DLD1 (cell line): Measurements from ENCODE around the gene C5.

ENCODE experiments used
- in situ Hi-C: cut with HindIII; loops from 2 replicates; pipeline ENCODE4 v1.10.0; 2017; ENCODE audit warnings: low sequenced_read_pairs

C5 gene

DNA sequence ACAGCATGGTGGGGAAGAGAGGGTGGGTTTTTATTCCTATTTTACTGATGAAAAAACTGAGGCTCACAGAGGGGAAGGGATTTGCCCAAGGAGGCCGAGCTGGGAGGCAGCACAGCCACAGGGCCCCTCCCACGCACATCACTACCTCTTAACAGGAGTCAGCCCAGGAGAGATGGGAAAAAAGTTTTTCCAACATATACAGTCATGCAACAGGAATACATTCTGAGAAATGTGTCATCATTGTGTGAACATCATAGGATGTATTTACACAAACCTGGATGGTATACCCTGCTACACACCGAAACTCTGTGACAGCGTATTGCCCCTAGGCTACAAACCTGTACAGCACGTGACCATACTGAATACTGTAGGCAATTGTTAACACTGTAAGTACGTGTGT, 135.1 kb downstream of the C5 start:
- in situ Hi-C loops = no loop called here

GRCh38 chr9:120914396-120914795, 135.7 kb downstream of the C5 start:
- in situ Hi-C loops = no loop called here

DNA sequence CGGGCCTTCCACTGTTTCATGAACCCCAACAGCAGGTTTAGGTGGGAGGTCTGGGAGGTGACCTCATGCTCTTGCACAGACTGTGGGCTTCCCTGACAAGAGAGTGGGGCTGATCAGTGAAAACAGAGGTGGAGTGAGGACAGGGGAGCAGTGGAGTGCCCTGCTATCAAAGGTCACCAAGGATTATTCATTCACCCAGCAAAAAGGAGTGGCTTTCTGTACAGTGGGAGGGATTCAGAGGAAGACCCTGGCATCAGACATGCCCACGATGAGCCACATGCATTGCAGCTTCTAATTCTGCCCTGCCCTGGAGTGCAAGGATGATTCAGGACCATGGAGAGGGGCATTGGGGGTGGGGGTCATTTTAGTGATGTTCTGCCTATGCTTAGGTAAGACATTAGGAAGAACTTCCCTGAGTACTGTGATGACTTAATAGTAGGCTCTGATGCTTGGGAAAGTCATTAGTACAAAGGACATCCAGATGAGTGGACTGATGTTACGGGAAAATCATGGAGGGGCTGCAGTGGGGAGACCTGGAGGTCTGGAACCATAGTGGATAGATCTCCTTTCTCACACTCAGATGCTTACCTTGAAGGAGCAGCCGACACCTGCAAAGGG, 136.3 kb downstream of the C5 start:
- in situ Hi-C loops = no loop called here

GRCh38 chr9:120912958-120913646, 137.0 kb downstream of the C5 start:
- in situ Hi-C loops = no loop called here

GRCh38 chr9:120911295-120911837, 138.7 kb downstream of the C5 start:
- in situ Hi-C loops = no loop called here

DNA sequence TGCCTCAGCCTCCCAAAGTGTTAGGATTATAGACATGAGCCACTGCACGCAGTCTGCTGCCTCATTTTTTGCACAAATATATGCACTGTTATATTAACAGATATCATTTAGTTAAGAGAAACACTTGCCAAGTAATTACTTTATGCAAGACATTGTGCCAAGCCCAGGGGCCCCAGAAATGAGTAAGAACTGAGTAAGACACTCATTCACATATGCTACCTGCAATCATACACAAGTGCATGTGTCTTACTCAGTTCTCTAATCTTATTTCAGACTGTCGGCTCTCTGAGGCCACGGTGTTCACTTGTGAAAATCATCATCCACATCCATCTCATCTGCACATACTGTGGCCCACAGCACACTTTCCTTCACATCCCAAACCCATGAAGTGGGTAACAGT, 139.4 kb downstream of the C5 start:
- in situ Hi-C loops = no loop called here

DNA sequence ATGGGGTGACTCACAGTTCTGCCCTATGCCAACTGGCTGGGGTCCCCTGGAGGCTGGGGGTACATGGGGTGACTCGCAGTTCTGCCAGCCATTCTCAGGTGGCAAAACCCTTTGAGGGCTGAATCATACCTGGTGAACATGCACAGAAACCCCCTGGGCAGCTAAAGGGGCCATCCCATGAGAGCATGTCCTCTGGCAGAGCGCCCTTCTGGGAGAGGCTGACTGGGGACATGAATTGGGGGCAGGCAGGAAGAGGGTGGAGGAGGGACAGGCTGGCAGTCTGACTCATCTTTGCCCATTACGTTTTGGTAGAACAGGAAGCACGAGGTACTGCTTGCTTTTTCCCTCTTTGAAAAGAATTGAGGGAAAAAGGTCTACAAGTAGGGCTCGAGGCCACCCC, 140.2 kb downstream of the C5 start:
- in situ Hi-C loops = no loop called here

DNA sequence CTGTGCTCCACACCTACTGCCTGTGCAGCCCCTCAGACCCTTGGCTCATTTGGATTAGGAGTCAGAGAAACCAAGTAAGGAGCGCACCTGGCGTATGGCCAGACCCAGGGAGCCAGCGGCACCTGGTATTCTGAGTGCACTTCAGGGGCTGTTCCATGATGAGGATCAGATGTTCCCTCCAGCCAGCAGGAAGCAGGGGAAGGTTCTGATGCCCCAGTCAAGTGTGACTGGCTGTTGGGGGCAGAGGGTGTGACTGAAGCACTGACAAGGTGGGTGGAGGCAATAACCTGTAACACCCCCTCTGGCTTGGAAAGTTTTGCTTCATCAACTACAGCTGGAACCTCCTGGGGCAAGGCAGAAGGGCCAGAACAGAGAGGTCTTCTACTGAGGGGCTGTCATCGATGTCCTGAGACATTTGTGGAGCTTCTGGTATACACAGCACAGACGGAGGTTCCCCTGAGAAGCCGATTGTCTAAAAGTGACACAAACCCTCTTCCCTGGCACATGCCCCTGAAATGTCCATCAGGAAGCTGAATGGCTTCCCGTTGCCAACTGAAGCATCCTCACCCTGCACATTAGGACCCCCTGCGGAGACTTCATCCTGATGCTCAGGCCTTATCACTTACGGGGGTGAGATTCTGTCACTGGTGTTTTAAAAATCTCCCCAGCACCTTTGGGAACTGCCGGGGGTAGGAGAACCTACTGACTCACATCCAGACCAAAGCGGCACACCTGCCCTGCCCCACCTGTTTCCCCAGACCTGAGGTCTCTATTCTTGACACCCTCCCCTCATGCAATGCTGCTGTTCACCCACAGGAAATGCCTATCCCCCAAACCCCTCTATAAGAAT, 144.5 kb downstream of the C5 start:
- in situ Hi-C loops = no loop called here

GRCh38 chr9:120904978-120905301, 145.1 kb downstream of the C5 start:
- in situ Hi-C loops = no loop called here

- in situ Hi-C loops = no loop called here
Measured at GRCh38 chr9:120904061-120904977, 145.8 kb downstream of the C5 start.

- in situ Hi-C loops = no loop called here
Measured at GRCh38 chr9:120902569-120903535, 147.2 kb downstream of the C5 start.
